Measurements from ENCODE around the gene ZNF649.

DNA sequence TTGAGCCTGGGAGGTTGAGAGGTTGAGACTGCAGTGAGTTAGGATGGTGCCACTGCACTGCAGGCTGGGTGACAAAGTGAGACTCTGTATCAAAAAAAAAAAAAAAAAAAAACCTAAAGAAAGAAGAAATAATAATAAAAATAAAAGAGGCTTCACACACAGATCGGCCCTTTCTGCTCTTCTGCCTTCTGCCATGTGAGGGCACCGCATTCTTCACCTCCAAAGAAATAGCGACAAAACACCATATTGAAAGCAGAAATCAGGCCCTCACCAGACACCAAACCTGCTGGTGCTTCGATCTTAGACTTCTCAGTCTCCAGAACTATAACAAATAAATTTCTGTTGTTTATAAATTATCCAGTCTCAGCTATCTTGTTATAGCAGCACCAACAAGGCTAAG, 3.0 kb downstream of the ZNF649 start:
- TF ChIP-seq, protein P1, sequence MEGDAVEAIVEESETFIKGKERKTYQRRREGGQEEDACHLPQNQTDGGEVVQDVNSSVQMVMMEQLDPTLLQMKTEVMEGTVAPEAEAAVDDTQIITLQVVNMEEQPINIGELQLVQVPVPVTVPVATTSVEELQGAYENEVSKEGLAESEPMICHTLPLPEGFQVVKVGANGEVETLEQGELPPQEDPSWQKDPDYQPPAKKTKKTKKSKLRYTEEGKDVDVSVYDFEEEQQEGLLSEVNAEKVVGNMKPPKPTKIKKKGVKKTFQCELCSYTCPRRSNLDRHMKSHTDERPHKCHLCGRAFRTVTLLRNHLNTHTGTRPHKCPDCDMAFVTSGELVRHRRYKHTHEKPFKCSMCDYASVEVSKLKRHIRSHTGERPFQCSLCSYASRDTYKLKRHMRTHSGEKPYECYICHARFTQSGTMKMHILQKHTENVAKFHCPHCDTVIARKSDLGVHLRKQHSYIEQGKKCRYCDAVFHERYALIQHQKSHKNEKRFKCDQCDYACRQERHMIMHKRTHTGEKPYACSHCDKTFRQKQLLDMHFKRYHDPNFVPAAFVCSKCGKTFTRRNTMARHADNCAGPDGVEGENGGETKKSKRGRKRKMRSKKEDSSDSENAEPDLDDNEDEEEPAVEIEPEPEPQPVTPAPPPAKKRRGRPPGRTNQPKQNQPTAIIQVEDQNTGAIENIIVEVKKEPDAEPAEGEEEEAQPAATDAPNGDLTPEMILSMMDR (conservative IDR thresholded peaks at IDR 0.05; ENCODE audit: low read depth, low read length): no peak; the same call in 1 of the 2 replicates
- no peak for TF ChIP-seq EZH2 (IDR thresholded peaks at IDR 0.05; ENCODE audit: borderline replicate concordance, low read depth, low read length, poor library complexity, severe bottlenecking)

Measured in A673 (cell line).